Calu3 (cell line): Measurements from ENCODE around the gene PTGIR. TPM values are rescaled to one million over a fixed set of nuclear protein-coding genes. Genes with fewer than 3 reads are reported as not detected.
A peak's percentile ranks its signal among the peaks of the same experiment; 100 is the strongest.

Source experiments
- BruUV-seq: library from RNA; stranded (reverse); fragments of 400-500 nt; replicated peaks from 2 replicates; lab custom pipeline; 2021; lab: Mats Ljungman, UMichigan
- CTCF ChIA-PET: fragments of 300-600 bp; sonication (Branson Sonifier 250); formaldehyde crosslinking; loops from one replicate; lab custom pipeline; 2022; ENCODE audit warnings: antibody characterized with exemption; lab: Charles Lee
- DNase-seq: peaks from one replicate; pipeline ENCODE4 v3.0.0; 2022
- H3K27ac Mint-ChIP-seq: one replicate; pipeline ENCODE4 v1.8.0; 2022; ENCODE audit warnings: mixed read lengths; ENCODE audit not compliant: unreplicated experiment
- H3K27me3 Mint-ChIP-seq: one replicate; pipeline ENCODE4 v1.8.0; 2022; ENCODE audit warnings: mixed read lengths; ENCODE audit not compliant: unreplicated experiment
- H3K36me3 Mint-ChIP-seq: one replicate; pipeline ENCODE4 v1.8.0; 2022; ENCODE audit warnings: mild to moderate bottlenecking, moderate library complexity, mixed read lengths; ENCODE audit not compliant: insufficient read depth, unreplicated experiment
- H3K4me1 Mint-ChIP-seq: one replicate; pipeline ENCODE4 v1.8.0; 2022; ENCODE audit warnings: mild to moderate bottlenecking, low read depth, mixed read lengths; ENCODE audit not compliant: unreplicated experiment
- H3K4me3 Mint-ChIP-seq: one replicate; pipeline ENCODE4 v1.8.0; 2022; ENCODE audit warnings: mild to moderate bottlenecking, low read depth, moderate library complexity, mixed read lengths; ENCODE audit not compliant: unreplicated experiment
- H3K9me3 Mint-ChIP-seq: one replicate; pipeline ENCODE4 v1.8.0; 2022; ENCODE audit warnings: low read depth, mixed read lengths; ENCODE audit not compliant: unreplicated experiment
- CTCF ChIP-seq: fragments of 200-600 bp; IDR thresholded peaks from one replicate; pipeline ENCODE4 v1.8.0; 2022; ENCODE audit warnings: antibody characterized with exemption; ENCODE audit not compliant: unreplicated experiment
- intact Hi-C: fragments of 100-400 bp; cut with micrococcal nuclease; formaldehyde crosslinking; loops from one replicate; pipeline ENCODE4 v1.10.0; 2022; ENCODE audit not compliant: unreplicated experiment
- total RNA-seq: library from RNA; stranded (reverse); gene quantifications from 2 replicates; pipeline ENCODE4 v1.2.3, GENCODE V29; 2022

PTGIR gene
- total RNA-seq, 1 experiment from 2014 or later: not detected

GRCh38 chr19:46616631-46617322, 8.1 kb downstream of the PTGIR start:
- intact Hi-C loops: no loop called here
- Mint-ChIP-seq H3K27ac (no peak overlapping the region), H3K4me3 (no peak overlapping the region), H3K4me1 (peaks cover 9% of the 10 kb centered on the region), H3K9me3 (no peaks in the 10 kb centered on the region), H3K27me3 (peaks cover 44% of the 10 kb centered on the region), H3K36me3 (peaks cover 4% of the 10 kb centered on the region)
- CTCF ChIA-PET: interaction anchor here (0.8 to 9.8 kb wide), 12 partner anchors 8 to 224 kb away, joined by 3 to 121 read pairs (median 4); partner anchors contain the start of gene DACT3
- TF ChIP-seq CTCF: peak; percentile 53
- BruUV-seq: no TSS peak
- peak; percentile 86 for DNase-seq

GRCh38 chr19:46615966-46616365, 8.9 kb downstream of the PTGIR start:
- TF ChIP-seq CTCF: no peak
- no peak overlapping the region for H3K4me3 Mint-ChIP-seq
- H3K4me1 Mint-ChIP-seq: peaks cover 9% of the 10 kb centered on the region
- peaks cover 36% of the 10 kb centered on the region for H3K27me3 Mint-ChIP-seq
- CTCF ChIA-PET: interaction anchor here (1.7 to 9.8 kb wide), 2 partner anchors 10 to 46 kb away, joined by 6 to 121 read pairs; partner anchors contain the start of gene DACT3
- no peak for DNase-seq
- H3K36me3 Mint-ChIP-seq: peaks cover 6% of the 10 kb centered on the region
- intact Hi-C loops: no loop called here
- BruUV-seq: no TSS peak
- no peak overlapping the region for H3K27ac Mint-ChIP-seq
- H3K9me3 Mint-ChIP-seq: no peaks in the 10 kb centered on the region

- peaks cover 19% of the 10 kb centered on the region for H3K36me3 Mint-ChIP-seq
- no TSS peak for BruUV-seq
- H3K4me3 Mint-ChIP-seq: no peak overlapping the region
- peak; percentile 92 for DNase-seq
- H3K27ac Mint-ChIP-seq: no peak overlapping the region
- peaks cover 18% of the 10 kb centered on the region for H3K27me3 Mint-ChIP-seq
- H3K9me3 Mint-ChIP-seq: no peaks in the 10 kb centered on the region
- H3K4me1 Mint-ChIP-seq: peaks cover 9% of the 10 kb centered on the region
- TF ChIP-seq CTCF: peak; percentile 89
- intact Hi-C loops: loop anchor here (1.0 kb wide), 1 partner anchor 48 kb away; no protein-coding TSS in a partner anchor
- CTCF ChIA-PET: interaction anchor here (0.6 to 9.8 kb wide), 7 partner anchors 13 to 216 kb away, joined by 3 to 121 read pairs (median 3); partner anchors contain the start of genes CALM3 and DACT3
Measured at GRCh38 chr19:46614114-46614722, 10.7 kb downstream of the PTGIR start.

- H3K4me3 Mint-ChIP-seq: no peak overlapping the region
- BruUV-seq: no TSS peak
- CTCF ChIA-PET: interaction anchor here (1.0 to 9.8 kb wide), 5 partner anchors 12 to 212 kb away, joined by 3 to 121 read pairs (median 7); partner anchors contain the start of genes CALM3 and DACT3
- peaks cover 13% of the 10 kb centered on the region for H3K27me3 Mint-ChIP-seq
- intact Hi-C loops: no loop called here
- no peaks in the 10 kb centered on the region for H3K9me3 Mint-ChIP-seq
- H3K27ac Mint-ChIP-seq: no peak overlapping the region
- no peak for TF ChIP-seq CTCF
- peaks cover 23% of the 10 kb centered on the region for H3K36me3 Mint-ChIP-seq
- peaks cover 9% of the 10 kb centered on the region for H3K4me1 Mint-ChIP-seq
- no peak for DNase-seq
Measured at GRCh38 chr19:46613525-46613924, 11.4 kb downstream of the PTGIR start.
